Small intestine (tissue), 7 donors: Measurements from ENCODE around the gene GPC3. TPM values are rescaled to one million over a fixed set of nuclear protein-coding genes. Genes with fewer than 3 reads are reported as not detected.
"Not testable (repeated sequence)": the region's sequence is repeated elsewhere in the genome, so short reads cannot be mapped to it uniquely, and the experiment has no call there.

Source experiments
- DNase-seq, 2 donors: peaks; one replicate each; pipeline versions ENCODE4 v3.0.0 to v3.0.0-alpha.2; 2013
- FAIRE-seq: peaks from 2 replicates; lab custom pipeline; 2012; peaks lifted over from hg19 to GRCh38; lab: Jason Lieb, UNC
- H3K27ac ChIP-seq, 3 donors: one replicate each; pipeline ENCODE4 v1.5.1; 2013; ENCODE audit warnings: low read length in 2 of 3, mild to moderate bottlenecking in 2 of 3, control low read depth in 1 of 3, inconsistent platforms in 1 of 3, low read depth in 1 of 3, moderate library complexity in 1 of 3
- H3K27me3 ChIP-seq, 3 donors: one replicate each; pipeline ENCODE4 v1.6.1; 2013; ENCODE audit warnings: low read length in 3 of 3, inconsistent platforms in 1 of 3; ENCODE audit not compliant: control insufficient read depth in 3 of 3, insufficient read depth in 3 of 3
- H3K36me3 ChIP-seq, 3 donors: one replicate each; pipeline ENCODE4 v1.6.1; 2013; ENCODE audit warnings: low read length in 3 of 3, inconsistent platforms in 1 of 3, low read depth in 1 of 3, mild to moderate bottlenecking in 1 of 3, moderate library complexity in 1 of 3; ENCODE audit not compliant: control insufficient read depth in 3 of 3, insufficient read depth in 2 of 3
- H3K4me1 ChIP-seq, 3 donors: one replicate each; pipeline ENCODE4 v1.6.1; 2013; ENCODE audit warnings: low read length in 2 of 3, inconsistent platforms in 1 of 3, low read depth in 1 of 3, mild to moderate bottlenecking in 1 of 3, moderate library complexity in 1 of 3; ENCODE audit not compliant: control insufficient read depth in 3 of 3, insufficient read depth in 2 of 3
- H3K4me3 ChIP-seq, 3 donors: one replicate each; pipeline ENCODE4 v1.5.1; 2013; ENCODE audit warnings: low read length in 3 of 3, control low read depth in 1 of 3, inconsistent platforms in 1 of 3, low read depth in 1 of 3, mild to moderate bottlenecking in 1 of 3, moderate library complexity in 1 of 3
- H3K9me3 ChIP-seq, 2 donors: one replicate each; pipeline ENCODE4 v1.6.1; 2013; ENCODE audit warnings: low read depth in 1 of 2, low read length in 1 of 2; ENCODE audit not compliant: control insufficient read depth in 2 of 2, insufficient read depth in 1 of 2
- WGBS, 3 donors: extraction: QIAGEN DNeasy Blood & Tissue Kit; methylation state at CpG; one replicate each; pipeline ENCODE4 v1.1.7; 2013; 5-methylcytosine and 5-hydroxymethylcytosine counted together
- polyA plus RNA-seq, 4 donors: library from polyadenylated mRNA; stranded (reverse) in 3 of 4; unstranded in 1 of 4; fragments of 200-250 nt in 3 of 4; fragments of 120-200 nt in 1 of 4; gene quantifications; one replicate each; pipeline versions ENCODE4 v1.2.1 to v1.2.3, GENCODE V29; 2013
- donor health status: healthy with polysubstance abuse.
- donor health status: control.
- donor health status: control.
- donor health status: Bipolar disorder and iron deficiency.
- donor health status: healthy.

GPC3 gene
- polyA plus RNA-seq, 4 donors = 14.3 to 186 TPM; not detected in 2

DNA sequence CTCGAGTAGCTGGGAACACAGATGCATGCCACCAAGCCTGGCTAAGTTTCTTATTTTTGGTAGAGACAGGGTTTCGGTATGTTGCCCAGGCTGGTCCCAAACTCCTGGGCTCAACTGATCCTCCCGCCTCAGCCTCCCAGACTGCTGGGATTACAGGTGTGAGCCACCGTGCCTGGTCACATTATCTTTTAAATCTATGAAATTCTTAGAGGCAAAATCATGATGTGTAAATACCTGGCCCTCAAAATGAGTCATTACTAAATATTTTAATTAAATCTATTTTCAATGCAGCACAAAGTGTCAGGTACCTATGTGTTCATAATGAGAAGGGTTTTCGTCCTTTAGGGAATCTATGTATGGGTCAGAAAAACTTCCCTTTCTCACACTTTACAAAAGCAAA is 347.6 kb downstream of the GPC3 start:
- FAIRE-seq (no peak), DNase-seq (no peak)
- WGBS, 3 donors = 77 to 90% (median 87%) methylated on average over 5 of the region's 5 CpGs
- H3K27me3 ChIP-seq = no peaks in the 10 kb centered on the region
- H3K36me3 ChIP-seq = no peaks in the 10 kb centered on the region
- no peaks in the 10 kb centered on the region for H3K4me1 ChIP-seq
- no peak overlapping the region for H3K27ac ChIP-seq
- no peaks in the 10 kb centered on the region for H3K9me3 ChIP-seq
- H3K4me3 ChIP-seq = no peak overlapping the region

DNA sequence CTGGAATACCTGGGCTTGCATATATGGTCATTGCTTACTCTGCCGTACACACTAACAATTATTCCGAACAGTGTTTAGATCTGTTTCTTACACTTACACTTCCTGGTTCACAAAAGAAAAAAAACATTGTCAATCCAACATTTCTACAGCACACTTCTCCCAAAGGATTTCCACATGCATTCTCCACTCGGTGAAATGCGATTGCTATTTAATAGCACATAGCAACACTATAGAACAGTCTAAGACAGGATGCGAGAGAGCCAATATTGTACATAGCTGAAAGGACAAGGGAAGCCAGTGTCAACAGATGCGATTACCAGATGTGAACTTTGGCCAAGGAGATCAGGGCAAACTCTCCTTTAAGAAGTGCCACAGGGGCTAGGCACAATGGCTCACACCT is 349.4 kb downstream of the GPC3 start:
- no peaks in the 10 kb centered on the region for H3K27me3 ChIP-seq
- no peak overlapping the region for H3K27ac ChIP-seq
- no peak overlapping the region for H3K4me3 ChIP-seq
- 73 to 87% (median 78%) methylated on average over 6 of the region's 6 CpGs for WGBS, 3 donors
- DNase-seq (no peak), FAIRE-seq (no peak)
- no peaks in the 10 kb centered on the region for H3K4me1 ChIP-seq
- H3K36me3 ChIP-seq = no peaks in the 10 kb centered on the region
- no peaks in the 10 kb centered on the region for H3K9me3 ChIP-seq

GRCh38 chrX:133634416-133634815 is 351.0 kb downstream of the GPC3 start:
- Histone ChIP-seq H3K4me1 (no peaks in the 10 kb centered on the region), H3K27ac (no peak overlapping the region)

DNA sequence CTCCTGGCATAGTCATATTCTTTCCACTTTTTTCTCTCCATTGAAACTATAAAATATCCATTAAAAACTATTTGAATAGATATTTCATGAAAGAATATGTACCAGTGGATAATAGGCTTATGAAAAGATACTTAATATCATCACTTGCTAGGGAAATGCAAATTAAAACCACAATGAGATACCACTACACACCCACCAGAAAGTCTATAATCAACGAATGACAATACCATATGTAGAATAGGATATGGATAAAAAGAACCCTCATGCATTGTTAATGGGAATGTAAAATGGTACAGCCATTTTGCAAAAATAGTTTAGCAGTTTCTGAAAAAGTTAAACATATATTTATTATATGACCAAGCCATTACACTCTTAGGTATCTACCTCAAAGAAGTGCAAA is 351.4 kb downstream of the GPC3 start:
- no peak overlapping the region for H3K27ac ChIP-seq
- H3K4me1 ChIP-seq = no peaks in the 10 kb centered on the region
- WGBS, 3 donors = 65 to 95% (median 85%) methylated on average over 1 of the region's 1 CpG
- H3K27me3 ChIP-seq = no peaks in the 10 kb centered on the region
- H3K4me3 ChIP-seq = no peak overlapping the region
- no peaks in the 10 kb centered on the region for H3K36me3 ChIP-seq
- no peak for FAIRE-seq
- no peak for DNase-seq
- H3K9me3 ChIP-seq = no peaks in the 10 kb centered on the region

More at GRCh38 chrX:133634416-133634815, 351.0 kb downstream of the GPC3 start:
- Histone ChIP-seq H3K36me3 (no peaks in the 10 kb centered on the region), H3K4me3 (no peak overlapping the region), H3K9me3 (no peaks in the 10 kb centered on the region), H3K27me3 (no peaks in the 10 kb centered on the region)
- FAIRE-seq = no peak
- WGBS, 3 donors = 75 to 100% (median 91%) methylated on average over 1 of the region's 1 CpG
- no peak for DNase-seq

DNA sequence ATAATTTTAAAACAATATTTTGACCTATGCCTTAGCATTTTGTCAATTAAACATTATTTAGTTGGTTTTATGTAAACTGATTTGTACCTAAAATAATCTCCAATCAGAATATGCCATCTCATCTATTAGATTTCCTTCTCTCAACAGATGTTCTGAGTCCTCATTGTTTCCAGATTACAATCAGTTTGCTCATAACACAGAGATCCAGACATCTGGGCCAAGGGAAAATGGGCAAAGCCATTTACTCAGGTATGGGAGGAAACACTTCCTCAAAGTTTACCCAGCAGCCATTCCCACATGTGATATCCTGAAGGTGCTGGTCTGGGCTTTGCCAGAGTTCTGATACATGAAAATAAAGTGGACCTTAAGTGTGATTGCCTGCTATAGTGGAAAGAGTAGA is 352.2 kb downstream of the GPC3 start:
- Histone ChIP-seq H3K4me3 (no peak overlapping the region), H3K36me3 (no peaks in the 10 kb centered on the region)
- FAIRE-seq = no peak

GRCh38 chrX:133630362-133630761 is 355.0 kb downstream of the GPC3 start:
- Histone ChIP-seq H3K9me3 (no peaks in the 10 kb centered on the region), H3K4me3 (no peak overlapping the region), H3K4me1 (no peaks in the 10 kb centered on the region), H3K36me3 (no peaks in the 10 kb centered on the region), H3K27me3 (no peaks in the 10 kb centered on the region), H3K27ac (no peak overlapping the region)
- FAIRE-seq = no peak
- no peak for DNase-seq
- 63 to 85% (median 76%) methylated on average over 4 of the region's 4 CpGs for WGBS, 3 donors

More for the DNA sequence above, 352.2 kb downstream of the GPC3 start:
- H3K27ac ChIP-seq = no peak overlapping the region
- H3K9me3 ChIP-seq = no peaks in the 10 kb centered on the region
- no peaks in the 10 kb centered on the region for H3K27me3 ChIP-seq
- DNase-seq = no peak
- no peaks in the 10 kb centered on the region for H3K4me1 ChIP-seq

GRCh38 chrX:133627673-133628072 is 357.7 kb downstream of the GPC3 start:
- Histone ChIP-seq H3K4me1 (no peaks in the 10 kb centered on the region), H3K27ac (no peak overlapping the region), H3K27me3 (no peaks in the 10 kb centered on the region), H3K4me3 (no peak overlapping the region), H3K9me3 (no peaks in the 10 kb centered on the region), H3K36me3 (no peaks in the 10 kb centered on the region)
- no peak for DNase-seq
- 76 to 87% (median 79%) methylated on average over 4 of the region's 4 CpGs for WGBS, 3 donors
- FAIRE-seq = no peak

DNA sequence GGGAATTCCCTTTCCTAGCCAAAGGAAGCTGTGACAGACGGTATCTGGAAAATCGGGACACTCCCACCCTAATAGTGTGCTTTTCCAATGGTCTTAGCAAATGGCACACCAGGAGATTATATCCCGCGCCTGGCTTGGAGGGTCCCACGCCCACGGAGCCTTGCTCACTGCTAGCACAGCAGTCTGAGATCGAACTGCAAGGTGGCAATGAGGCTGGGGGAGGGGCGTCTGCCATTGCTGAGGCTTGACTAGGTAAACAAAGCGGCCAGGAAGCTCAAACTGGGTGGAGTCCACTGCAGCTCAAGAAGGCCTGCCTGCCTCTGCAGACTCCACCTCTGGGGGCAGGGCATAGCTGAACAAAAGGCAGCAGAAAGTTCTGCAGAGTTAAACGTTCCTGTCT is 364.0 kb downstream of the GPC3 start:
- H3K36me3 ChIP-seq, H3K9me3 ChIP-seq, FAIRE-seq, H3K4me3 ChIP-seq, H3K27ac ChIP-seq, DNase-seq, H3K27me3 ChIP-seq, H3K4me1 ChIP-seq: not testable (repeated sequence)
- WGBS, 3 donors = 90 to 94% (median 91%) methylated on average over 8 to 10 of the region's 10 CpGs

GRCh38 chrX:133611676-133612075 is 373.7 kb downstream of the GPC3 start:
- Histone ChIP-seq H3K36me3 (no peaks in the 10 kb centered on the region), H3K4me3 (no peak overlapping the region), H3K27ac (no peak overlapping the region), H3K9me3 (no peaks in the 10 kb centered on the region), H3K4me1 (no peaks in the 10 kb centered on the region), H3K27me3 (no peaks in the 10 kb centered on the region)
- DNase-seq (no peak), FAIRE-seq (no peak)
- WGBS, 3 donors = 57 to 88% (median 70%) methylated on average over 1 of the region's 1 CpG
